Central memory CD8-positive, alpha-beta T cell (primary cell): Measurements from ENCODE around the gene MINDY3.
"Not testable (repeated sequence)": the region's sequence is repeated elsewhere in the genome, so short reads cannot be mapped to it uniquely, and the experiment has no call there.

Experiments
- ATAC-seq: fragments of 150-1000 bp; cut with Tn5 transposase; replicated peaks from 2 replicates; pipeline ENCODE4 v1.10.0; 2022; ENCODE audit warnings: mild to moderate bottlenecking, moderate FRiP score, moderate number of reproducible peaks; ENCODE audit not compliant: poor library complexity, severe bottlenecking; ENCODE audit errors: extremely low read depth
- DNase-seq, 2 donors: peaks; one replicate each; pipeline ENCODE4 v3.0.0; 2021; ENCODE audit warnings: low spot score in 2 of 2
- H3K27ac Mint-ChIP-seq: one replicate; pipeline ENCODE4 v1.8.0; 2022; ENCODE audit warnings: low read depth, mild to moderate bottlenecking, moderate library complexity, mixed read lengths
- H3K27me3 Mint-ChIP-seq: one replicate; pipeline ENCODE4 v1.8.0; 2022; ENCODE audit warnings: mixed read lengths
- H3K36me3 Mint-ChIP-seq: one replicate; pipeline ENCODE4 v1.8.0; 2022; ENCODE audit warnings: mild to moderate bottlenecking, moderate library complexity, mixed read lengths; ENCODE audit not compliant: insufficient read depth
- H3K4me1 Mint-ChIP-seq: one replicate; pipeline ENCODE4 v1.8.0; 2022; ENCODE audit warnings: mixed read lengths
- H3K4me3 Mint-ChIP-seq: one replicate; pipeline ENCODE4 v1.8.0; 2022; ENCODE audit warnings: mild to moderate bottlenecking, moderate library complexity, mixed read lengths
- H3K9me3 Mint-ChIP-seq: one replicate; pipeline ENCODE4 v1.8.0; 2022; ENCODE audit warnings: mixed read lengths

MINDY3 gene

DNA sequence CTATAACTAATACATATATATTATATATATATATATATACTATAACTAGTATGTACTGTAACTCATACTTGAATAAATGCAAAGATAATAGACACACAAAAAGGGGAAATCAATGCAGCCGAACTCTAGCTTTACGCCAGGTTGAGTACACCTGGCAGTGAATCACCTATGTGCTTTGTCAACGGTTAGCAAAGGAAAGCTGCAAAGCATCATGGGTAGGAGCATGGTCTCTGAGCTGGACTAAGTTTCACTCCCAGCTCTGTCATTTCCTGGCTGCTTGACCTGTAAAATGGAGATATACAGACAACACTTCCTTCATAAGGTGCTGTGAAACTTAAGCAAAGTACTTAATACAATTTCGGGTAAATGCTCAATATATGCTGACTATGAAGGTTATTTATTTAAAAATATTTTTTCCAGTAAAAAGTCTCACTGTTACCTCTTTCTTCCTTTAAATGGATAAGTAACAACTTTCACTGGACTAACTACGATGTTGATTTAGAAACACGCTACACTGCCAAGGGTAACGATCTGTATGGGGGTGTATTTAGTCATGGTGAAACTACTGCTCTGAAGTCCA lies 78.8 kb downstream of the MINDY3 start:
- Mint-ChIP-seq H3K27ac (no peak overlapping the region), H3K27me3 (no peaks in the 10 kb centered on the region), H3K9me3 (no peaks in the 10 kb centered on the region), H3K4me1 (no peaks in the 10 kb centered on the region), H3K36me3 (peaks cover 19% of the 10 kb centered on the region), H3K4me3 (no peak overlapping the region)
- ATAC-seq (no peak), DNase-seq (no peak)

DNA sequence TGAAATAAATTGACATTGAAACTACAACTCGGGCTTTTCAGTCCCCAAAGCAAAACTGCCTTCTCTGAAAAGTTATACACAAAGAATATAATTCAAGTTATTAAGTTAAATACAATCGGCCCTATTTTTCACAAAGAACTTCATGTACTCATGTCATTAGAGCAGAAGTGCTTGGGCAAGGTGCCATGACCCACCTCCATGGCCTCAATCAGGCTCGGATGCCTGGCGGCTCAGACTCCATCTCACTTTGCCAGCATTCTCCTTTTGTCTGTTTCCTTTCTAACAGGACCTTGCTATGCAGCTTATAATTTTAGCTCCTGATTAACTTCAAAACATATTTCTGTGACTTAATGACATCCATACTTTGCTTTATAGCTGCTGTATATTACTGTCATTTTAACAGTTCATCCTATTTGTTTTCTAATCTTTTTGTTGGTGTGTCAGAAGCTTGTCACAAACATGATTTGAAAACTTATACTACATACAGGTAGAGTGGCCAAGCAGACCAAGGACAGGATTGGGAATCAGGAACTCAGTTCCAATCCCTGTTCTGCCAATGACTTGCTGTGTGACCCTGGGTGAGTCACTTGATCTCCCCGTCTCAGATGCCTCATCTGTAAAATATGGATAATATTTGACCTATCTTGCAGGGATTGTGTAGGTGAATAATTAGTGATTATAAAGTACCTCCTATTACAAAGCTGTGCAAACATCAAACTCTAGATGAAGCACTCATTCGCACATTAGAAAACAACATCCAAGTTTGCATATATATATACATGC lies 79.8 kb downstream of the MINDY3 start:
- no peak overlapping the region for H3K27ac Mint-ChIP-seq
- DNase-seq: no peak
- H3K4me3 Mint-ChIP-seq: no peak overlapping the region
- H3K4me1 Mint-ChIP-seq: no peaks in the 10 kb centered on the region
- no peak for ATAC-seq
- H3K27me3 Mint-ChIP-seq: no peaks in the 10 kb centered on the region
- peaks cover 14% of the 10 kb centered on the region for H3K36me3 Mint-ChIP-seq
- peaks cover 3% of the 10 kb centered on the region for H3K9me3 Mint-ChIP-seq

GRCh38 chr10:15775513-15775912 lies 84.8 kb downstream of the MINDY3 start:
- Mint-ChIP-seq H3K36me3 (peaks cover 9% of the 10 kb centered on the region), H3K4me3 (no peak overlapping the region), H3K4me1 (no peaks in the 10 kb centered on the region), H3K27ac (no peak overlapping the region), H3K9me3 (peaks cover 11% of the 10 kb centered on the region), H3K27me3 (no peaks in the 10 kb centered on the region)
- ATAC-seq (no peak), DNase-seq (no peak)

GRCh38 chr10:15774534-15774933 lies 85.8 kb downstream of the MINDY3 start:
- peaks cover 11% of the 10 kb centered on the region for H3K9me3 Mint-ChIP-seq
- not testable (repeated sequence) for H3K36me3 Mint-ChIP-seq

GRCh38 chr10:15764892-15765454 lies 95.3 kb downstream of the MINDY3 start:
- no peak for ATAC-seq
- Mint-ChIP-seq H3K4me1 (no peaks in the 10 kb centered on the region), H3K9me3 (no peaks in the 10 kb centered on the region), H3K27ac (no peak overlapping the region), H3K27me3 (no peaks in the 10 kb centered on the region), H3K36me3 (peaks cover 4% of the 10 kb centered on the region), H3K4me3 (no peak overlapping the region)
- DNase-seq: no peak

More at GRCh38 chr10:15774534-15774933, 85.8 kb downstream of the MINDY3 start:
- not testable (repeated sequence) for H3K27me3 Mint-ChIP-seq, H3K27ac Mint-ChIP-seq, DNase-seq, ATAC-seq, H3K4me1 Mint-ChIP-seq, H3K4me3 Mint-ChIP-seq

DNA sequence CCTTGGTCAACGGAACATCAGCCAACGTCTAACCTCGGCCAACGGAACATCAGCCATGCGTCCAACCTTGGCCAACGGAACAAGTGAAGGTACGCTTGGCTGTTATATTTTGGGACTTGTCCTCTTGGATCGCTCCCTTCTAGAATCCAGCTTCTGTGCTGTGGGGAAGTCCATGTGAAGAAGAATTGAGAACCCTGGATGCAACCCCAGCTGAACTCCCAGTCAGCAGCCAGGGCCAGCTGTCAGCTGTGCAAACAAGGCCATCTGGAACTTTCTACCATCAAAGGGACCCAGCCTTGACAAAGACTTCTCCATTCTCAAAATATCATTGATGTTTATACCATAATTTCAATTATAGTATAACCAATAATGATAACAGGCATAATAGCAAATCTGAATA lies 97.3 kb downstream of the MINDY3 start:
- DNase-seq: no peak

GRCh38 chr10:15762239-15762638 lies 98.1 kb downstream of the MINDY3 start:
- not testable (repeated sequence) for H3K36me3 Mint-ChIP-seq, ATAC-seq, H3K4me1 Mint-ChIP-seq, H3K9me3 Mint-ChIP-seq, H3K27ac Mint-ChIP-seq, DNase-seq, H3K4me3 Mint-ChIP-seq, H3K27me3 Mint-ChIP-seq

More for the DNA sequence above, 97.3 kb downstream of the MINDY3 start:
- H3K4me3 Mint-ChIP-seq: no peak overlapping the region
- H3K27ac Mint-ChIP-seq: no peak overlapping the region
- peaks cover 4% of the 10 kb centered on the region for H3K36me3 Mint-ChIP-seq
- H3K27me3 Mint-ChIP-seq: no peaks in the 10 kb centered on the region
- H3K9me3 Mint-ChIP-seq: no peaks in the 10 kb centered on the region
- no peaks in the 10 kb centered on the region for H3K4me1 Mint-ChIP-seq
- ATAC-seq: no peak

GRCh38 chr10:15761224-15761623 lies 99.1 kb downstream of the MINDY3 start:
- H3K27ac Mint-ChIP-seq, H3K9me3 Mint-ChIP-seq, H3K4me1 Mint-ChIP-seq, H3K36me3 Mint-ChIP-seq, DNase-seq, H3K4me3 Mint-ChIP-seq, ATAC-seq: not testable (repeated sequence)
- peaks cover 11% of the 10 kb centered on the region for H3K27me3 Mint-ChIP-seq

GRCh38 chr10:15760681-15761080 lies 99.6 kb downstream of the MINDY3 start:
- ATAC-seq: no peak
- Mint-ChIP-seq H3K27ac (no peak overlapping the region), H3K9me3 (no peaks in the 10 kb centered on the region), H3K4me1 (no peaks in the 10 kb centered on the region), H3K36me3 (peaks cover 2% of the 10 kb centered on the region), H3K4me3 (no peak overlapping the region), H3K27me3 (peaks cover 16% of the 10 kb centered on the region)
- DNase-seq: no peak

DNA sequence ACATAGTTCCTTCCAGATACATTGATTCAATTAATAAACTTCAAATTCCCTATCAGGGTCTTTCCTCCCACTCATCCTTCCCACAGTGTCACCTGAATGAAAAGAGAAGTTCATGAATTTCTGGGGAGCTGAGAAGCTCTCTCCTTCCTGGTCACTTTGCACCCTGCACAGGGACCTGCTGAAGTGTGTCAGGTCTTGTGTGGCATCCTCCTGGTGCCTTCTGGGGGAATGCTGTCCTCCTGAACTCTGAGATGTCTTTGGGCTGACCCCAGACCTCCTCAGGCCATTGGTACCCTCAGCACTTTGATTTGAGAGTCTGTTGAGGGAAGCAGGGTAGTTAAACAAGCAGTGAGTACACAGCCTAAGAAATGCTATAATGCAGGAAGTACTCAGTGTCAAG lies 101.0 kb downstream of the MINDY3 start:
- Mint-ChIP-seq H3K9me3 (no peaks in the 10 kb centered on the region), H3K27me3 (peaks cover 17% of the 10 kb centered on the region), H3K27ac (no peak overlapping the region), H3K36me3 (no peaks in the 10 kb centered on the region), H3K4me1 (no peaks in the 10 kb centered on the region), H3K4me3 (no peak overlapping the region)
- ATAC-seq (no peak), DNase-seq (no peak)

DNA sequence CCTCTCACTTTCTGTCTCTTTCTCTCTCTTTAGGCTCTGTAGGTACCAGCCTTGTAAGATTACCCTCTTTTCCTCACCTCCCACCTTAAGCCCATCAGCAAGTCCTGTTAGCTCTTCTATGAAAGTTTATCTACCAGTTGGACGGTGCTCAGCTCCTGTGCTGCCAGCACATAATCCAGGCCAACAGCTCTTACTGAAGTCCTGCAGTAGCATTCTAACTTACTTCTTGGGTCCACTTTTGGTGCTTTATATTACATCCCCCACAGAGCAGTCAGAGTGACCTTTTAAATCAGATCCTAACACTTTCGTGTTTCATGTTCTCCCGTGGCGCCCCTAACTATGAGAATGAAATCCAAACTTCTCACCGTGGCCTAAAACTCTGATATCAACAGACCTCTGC lies 101.7 kb downstream of the MINDY3 start:
- Mint-ChIP-seq H3K36me3 (no peaks in the 10 kb centered on the region), H3K9me3 (no peaks in the 10 kb centered on the region), H3K4me1 (no peaks in the 10 kb centered on the region), H3K27ac (no peak overlapping the region), H3K27me3 (peaks cover 17% of the 10 kb centered on the region), H3K4me3 (no peak overlapping the region)
- ATAC-seq: no peak
- DNase-seq: no peak

GRCh38 chr10:15754937-15755336 lies 105.4 kb downstream of the MINDY3 start:
- no peak overlapping the region for H3K27ac Mint-ChIP-seq
- DNase-seq (no peak), ATAC-seq (no peak)
- H3K4me3 Mint-ChIP-seq: no peak overlapping the region
- no peaks in the 10 kb centered on the region for H3K36me3 Mint-ChIP-seq
- no peaks in the 10 kb centered on the region for H3K9me3 Mint-ChIP-seq
- H3K4me1 Mint-ChIP-seq: no peaks in the 10 kb centered on the region
- H3K27me3 Mint-ChIP-seq: peaks cover 43% of the 10 kb centered on the region

GRCh38 chr10:15751046-15751445 lies 109.3 kb downstream of the MINDY3 start:
- Mint-ChIP-seq H3K27ac (no peak overlapping the region), H3K27me3 (peaks cover 55% of the 10 kb centered on the region), H3K4me1 (no peaks in the 10 kb centered on the region), H3K4me3 (no peak overlapping the region), H3K36me3 (no peaks in the 10 kb centered on the region), H3K9me3 (no peaks in the 10 kb centered on the region)
- no peak for DNase-seq
- ATAC-seq: no peak
